ENCODE results near the gene DLX3. TPM values are rescaled to one million over a fixed set of nuclear protein-coding genes. Genes with fewer than 3 reads are reported as not detected.

Gene DLX3
- total RNA-seq, 1 donor from 2014 or later: not detected

- Histone ChIP-seq H3K27ac (replicated peaks) (peak overlapping the region; percentile 35), H3K36me3 (no peaks in the 10 kb centered on the region), H3K27me3 (ENCODE audit: low read depth) (no peaks in the 10 kb centered on the region), H3K4me1 (peaks cover 20% of the 10 kb centered on the region), H3K9me3 (replicated peaks) (no peaks in the 10 kb centered on the region), H3K4me3 (no peak overlapping the region)
- intact Hi-C loops (cut with micrococcal nuclease): no loop called here
- DNase-seq: no peak
- TF ChIP-seq, protein P1, sequence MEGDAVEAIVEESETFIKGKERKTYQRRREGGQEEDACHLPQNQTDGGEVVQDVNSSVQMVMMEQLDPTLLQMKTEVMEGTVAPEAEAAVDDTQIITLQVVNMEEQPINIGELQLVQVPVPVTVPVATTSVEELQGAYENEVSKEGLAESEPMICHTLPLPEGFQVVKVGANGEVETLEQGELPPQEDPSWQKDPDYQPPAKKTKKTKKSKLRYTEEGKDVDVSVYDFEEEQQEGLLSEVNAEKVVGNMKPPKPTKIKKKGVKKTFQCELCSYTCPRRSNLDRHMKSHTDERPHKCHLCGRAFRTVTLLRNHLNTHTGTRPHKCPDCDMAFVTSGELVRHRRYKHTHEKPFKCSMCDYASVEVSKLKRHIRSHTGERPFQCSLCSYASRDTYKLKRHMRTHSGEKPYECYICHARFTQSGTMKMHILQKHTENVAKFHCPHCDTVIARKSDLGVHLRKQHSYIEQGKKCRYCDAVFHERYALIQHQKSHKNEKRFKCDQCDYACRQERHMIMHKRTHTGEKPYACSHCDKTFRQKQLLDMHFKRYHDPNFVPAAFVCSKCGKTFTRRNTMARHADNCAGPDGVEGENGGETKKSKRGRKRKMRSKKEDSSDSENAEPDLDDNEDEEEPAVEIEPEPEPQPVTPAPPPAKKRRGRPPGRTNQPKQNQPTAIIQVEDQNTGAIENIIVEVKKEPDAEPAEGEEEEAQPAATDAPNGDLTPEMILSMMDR (IDR thresholded peaks at IDR 0.05; ENCODE audit: borderline replicate concordance): no peak
Observed at GRCh38 chr17:50021681-50022370, 26.8 kb upstream of the DLX3 start.

DNA sequence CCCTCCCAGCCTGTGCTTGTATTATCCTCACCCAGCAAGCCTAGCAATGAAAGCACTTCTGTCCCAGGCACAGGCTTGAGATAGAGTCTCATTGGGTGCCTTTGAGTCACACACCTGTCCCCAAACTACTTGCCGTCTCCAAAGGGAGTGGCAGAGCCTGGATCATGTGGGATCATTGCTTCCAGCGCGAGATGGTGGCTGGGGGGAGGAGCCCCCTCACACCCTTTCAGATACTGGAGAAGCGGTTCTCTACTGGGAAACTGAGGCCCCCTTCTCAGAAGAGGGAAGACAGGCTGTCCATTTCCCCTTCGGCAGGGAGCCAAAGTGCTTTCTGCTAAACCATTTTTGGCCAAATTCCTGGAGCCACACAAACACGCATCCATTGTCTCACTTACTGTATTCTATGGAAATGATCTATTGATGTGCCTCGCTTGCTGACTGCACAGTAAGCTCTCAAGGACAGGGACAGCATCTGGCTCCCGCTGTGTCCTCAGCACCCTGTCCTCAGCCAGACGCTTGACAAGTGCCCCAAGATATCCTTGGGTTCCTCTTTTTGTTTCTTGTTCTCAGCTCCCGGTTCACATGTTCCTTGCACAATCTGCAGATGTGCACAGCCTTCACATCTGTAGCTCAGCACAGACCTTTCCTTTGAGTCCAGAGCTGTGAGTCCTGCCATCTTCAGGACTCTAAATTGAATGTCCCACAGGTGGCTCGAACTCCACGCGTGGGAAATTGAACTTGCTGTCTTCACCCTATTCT is 26.0 kb upstream of the DLX3 start:
- intact Hi-C loops (cut with micrococcal nuclease): no loop called here
- Histone ChIP-seq H3K4me1 (peaks cover 20% of the 10 kb centered on the region), H3K4me3 (no peak overlapping the region), H3K27me3 (ENCODE audit: low read depth) (no peaks in the 10 kb centered on the region), H3K9me3 (replicated peaks) (no peaks in the 10 kb centered on the region), H3K27ac (replicated peaks) (no peak overlapping the region), H3K36me3 (no peaks in the 10 kb centered on the region)
- TF ChIP-seq, protein P1 (IDR thresholded peaks at IDR 0.05; ENCODE audit: borderline replicate concordance): no peak
- DNase-seq: no peak

DNA sequence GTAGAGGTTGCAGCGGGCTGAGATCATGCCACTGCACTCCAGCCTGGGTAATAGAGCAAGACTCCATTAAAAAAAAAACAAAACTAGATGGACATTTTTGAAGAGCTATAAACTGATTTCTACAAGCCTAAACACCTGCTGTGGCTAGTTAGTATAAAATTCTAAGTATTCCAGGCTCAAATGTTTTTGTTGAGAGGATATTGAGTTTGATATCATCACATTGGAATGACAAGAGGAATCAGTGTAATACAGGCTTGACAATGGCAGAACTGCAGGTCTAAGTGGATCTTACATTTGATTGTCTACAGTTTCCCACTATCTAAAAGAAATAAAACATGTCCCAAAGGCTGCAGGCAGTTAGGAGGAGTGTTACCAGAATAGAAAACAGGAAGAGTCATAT is 23.9 kb upstream of the DLX3 start:
- no peak overlapping the region for H3K4me3 ChIP-seq
- H3K27ac ChIP-seq (replicated peaks): no peak overlapping the region

DNA sequence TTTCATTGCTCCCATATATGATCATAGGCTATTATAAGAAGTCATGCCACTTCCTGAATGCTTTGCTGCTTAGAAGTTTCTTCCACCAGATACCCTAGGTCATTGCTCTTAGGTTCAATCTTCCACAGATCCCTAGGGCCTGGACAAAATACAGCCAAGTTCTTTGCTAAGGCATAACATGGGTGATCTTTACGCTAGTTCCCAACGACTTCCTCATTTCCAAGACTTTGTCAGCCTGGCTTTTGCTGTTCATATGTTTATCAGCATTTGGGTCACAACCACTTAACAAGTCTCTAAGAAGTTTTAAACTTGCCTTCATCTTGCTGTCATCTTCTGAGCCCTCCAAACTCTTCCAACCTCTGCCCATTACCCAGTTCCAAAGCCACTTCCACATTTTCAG is 20.1 kb upstream of the DLX3 start:
- Histone ChIP-seq H3K4me3 (no peak overlapping the region), H3K4me1 (peaks cover 5% of the 10 kb centered on the region), H3K9me3 (replicated peaks) (peaks cover 34% of the 10 kb centered on the region), H3K27ac (replicated peaks) (no peak overlapping the region), H3K36me3 (no peaks in the 10 kb centered on the region), H3K27me3 (ENCODE audit: low read depth) (peaks cover 25% of the 10 kb centered on the region)
- DNase-seq: no peak
- intact Hi-C loops (cut with micrococcal nuclease): no loop called here
- TF ChIP-seq, protein P1 (IDR thresholded peaks at IDR 0.05; ENCODE audit: borderline replicate concordance): no peak

More for the DNA sequence above, 23.9 kb upstream of the DLX3 start:
- DNase-seq: no peak
- H3K27me3 ChIP-seq (ENCODE audit: low read depth): no peaks in the 10 kb centered on the region
- peaks cover 13% of the 10 kb centered on the region for H3K9me3 ChIP-seq (replicated peaks)
- no peaks in the 10 kb centered on the region for H3K36me3 ChIP-seq
- intact Hi-C loops (cut with micrococcal nuclease): no loop called here
- TF ChIP-seq, protein P1 (IDR thresholded peaks at IDR 0.05; ENCODE audit: borderline replicate concordance): no peak
- H3K4me1 ChIP-seq: peaks cover 20% of the 10 kb centered on the region

GRCh38 chr17:50014471-50015088 is 19.6 kb upstream of the DLX3 start:
- intact Hi-C loops (cut with micrococcal nuclease): no loop called here
- Histone ChIP-seq H3K4me1 (peaks cover 5% of the 10 kb centered on the region), H3K27me3 (ENCODE audit: low read depth) (peaks cover 30% of the 10 kb centered on the region), H3K4me3 (no peak overlapping the region), H3K27ac (replicated peaks) (no peak overlapping the region), H3K9me3 (replicated peaks) (peaks cover 40% of the 10 kb centered on the region), H3K36me3 (no peaks in the 10 kb centered on the region)
- TF ChIP-seq, protein P1 (IDR thresholded peaks at IDR 0.05; ENCODE audit: borderline replicate concordance): no peak
- no peak for DNase-seq
